Left lung (tissue), 10 donors: ENCODE data around the gene PTPRN2. TPM values are rescaled to one million over a fixed set of nuclear protein-coding genes. Genes with fewer than 3 reads are reported as not detected.
"Not testable (repeated sequence)": the region's sequence is repeated elsewhere in the genome, so short reads cannot be mapped to it uniquely, and the experiment has no call there.

ENCODE experiments used
- ATAC-seq: fragments of 200-7000 bp; cut with Tn5 transposase; one replicate; pipeline ENCODE4 v1.9.1; 2020; ENCODE audit warnings: moderate library complexity
- DNase-seq, 4 donors: peaks; one replicate each; pipeline ENCODE4 v3.0.0-alpha.2; 2013 to 2020
- H3K27ac ChIP-seq, 2 donors: fragments of 200-600 bp; sonication (generic) in 1 of 2; one replicate each; pipeline versions ENCODE4 v1.5.0 to v1.8.0; 2020 to 2021
- H3K27me3 ChIP-seq, 2 donors: fragments of 200-600 bp; sonication (generic) in 1 of 2; one replicate each; pipeline versions ENCODE4 v1.5.0 to v1.8.0; 2020 to 2021
- H3K36me3 ChIP-seq, 2 donors: fragments of 200-600 bp; sonication (generic) in 1 of 2; one replicate each; pipeline versions ENCODE4 v1.5.0 to v1.8.0; 2020 to 2021
- H3K4me1 ChIP-seq, 2 donors: fragments of 200-600 bp; one replicate each; pipeline ENCODE4 v1.8.0; 2021
- H3K4me3 ChIP-seq, 2 donors: fragments of 200-600 bp; sonication (generic) in 1 of 2; one replicate each; pipeline versions ENCODE4 v1.5.0 to v1.8.0; 2020 to 2021; ENCODE audit warnings: mild to moderate bottlenecking in 1 of 2
- H3K9me3 ChIP-seq, 2 donors: fragments of 200-600 bp; sonication (generic) in 1 of 2; one replicate each; pipeline versions ENCODE4 v1.5.0 to v1.8.0; 2020 to 2021
- CTCF ChIP-seq, 2 donors: fragments of 200-600 bp; sonication (generic) in 1 of 2; IDR thresholded peaks; one replicate each; pipeline versions ENCODE4 v1.5.0 to v1.8.0; 2021; ENCODE audit warnings: antibody characterized with exemption in 2 of 2
- intact Hi-C, 2 donors: fragments of 100-400 bp; cut with DNase I; formaldehyde crosslinking; loops; one replicate each; pipeline versions ENCODE4 v1.11.2 to v1.14.2; 2022
- polyA plus RNA-seq, 6 donors: library from polyadenylated mRNA; unstranded; fragments of 120-200 nt; gene quantifications; one replicate each; pipeline ENCODE4 v1.2.1, GENCODE V29; 2013; ENCODE audit not compliant: insufficient read length in 6 of 6
- total RNA-seq, 2 donors: library from RNA; stranded (reverse); fragmentation: NEBNext Ultra II Directional; extraction: Animal tissue kit (Norgen Biotek cat#: 25700); gene quantifications; one replicate each; pipeline ENCODE4 v1.2.1, GENCODE V29; 2021
- donor health status: DM: no; HTN: yes; CAD: no.
- donor health status: DM: no; HTN: no; CAD: no.

The PTPRN2 gene
- total and polyA plus RNA-seq, 8 donors: 4.0 to 7.8 (median 6.8) TPM

GRCh38 chr7:158381956-158382355, 205.7 kb downstream of the PTPRN2 start:
- no peak overlapping the region for H3K27ac ChIP-seq
- peaks cover 0 to 10% of the 10 kb centered on the region in 2 donors for H3K27me3 ChIP-seq
- no peaks in the 10 kb centered on the region for H3K4me1 ChIP-seq
- TF ChIP-seq CTCF (IDR thresholded peaks at IDR 0.05): no peak
- ATAC-seq (no peak), DNase-seq (no peak)
- no peaks in the 10 kb centered on the region for H3K36me3 ChIP-seq
- no peak overlapping the region for H3K4me3 ChIP-seq
- intact Hi-C loops: no loop called here
- peaks cover 0 to 2% of the 10 kb centered on the region in 2 donors for H3K9me3 ChIP-seq

GRCh38 chr7:158378978-158379377, 208.6 kb downstream of the PTPRN2 start:
- Histone ChIP-seq H3K27me3 (peaks cover 0 to 22% of the 10 kb centered on the region in 2 donors), H3K4me1 (no peaks in the 10 kb centered on the region), H3K4me3 (no peak overlapping the region), H3K9me3 (peaks cover 0 to 2% of the 10 kb centered on the region in 2 donors), H3K27ac (no peak overlapping the region), H3K36me3 (no peaks in the 10 kb centered on the region)
- peak in 1 of 4 donors; percentile 10 for DNase-seq
- TF ChIP-seq CTCF (IDR thresholded peaks at IDR 0.05): no peak
- intact Hi-C loops: no loop called here
- no peak for ATAC-seq

- peak; percentile 26 for ATAC-seq
Observed at GRCh38 chr7:158377800-158378623, 209.6 kb downstream of the PTPRN2 start.

GRCh38 chr7:158376839-158377186, 210.8 kb downstream of the PTPRN2 start:
- not testable (repeated sequence) for ATAC-seq, H3K27ac ChIP-seq

More at GRCh38 chr7:158377800-158378623, 209.6 kb downstream of the PTPRN2 start:
- no peak for TF ChIP-seq CTCF (IDR thresholded peaks at IDR 0.05)
- intact Hi-C loops: no loop called here
- peak in 1 of 4 donors; percentile 14 for DNase-seq
- peaks cover 0 to 2% of the 10 kb centered on the region in 2 donors for H3K9me3 ChIP-seq
- no peaks in the 10 kb centered on the region for H3K36me3 ChIP-seq
- no peaks in the 10 kb centered on the region for H3K4me1 ChIP-seq
- no peak overlapping the region for H3K27ac ChIP-seq
- H3K27me3 ChIP-seq: peaks cover 0 to 31% of the 10 kb centered on the region in 2 donors
- no peak overlapping the region for H3K4me3 ChIP-seq

GRCh38 chr7:158376146-158376838, 211.3 kb downstream of the PTPRN2 start:
- intact Hi-C loops, H3K4me1 ChIP-seq, H3K9me3 ChIP-seq, H3K36me3 ChIP-seq, H3K27ac ChIP-seq, ATAC-seq, H3K4me3 ChIP-seq, DNase-seq: not testable (repeated sequence)
- peaks cover 0 to 24% of the 10 kb centered on the region in 2 donors for H3K27me3 ChIP-seq

More at GRCh38 chr7:158376839-158377186, 210.8 kb downstream of the PTPRN2 start:
- H3K4me3 ChIP-seq, H3K4me1 ChIP-seq, DNase-seq, intact Hi-C loops, H3K36me3 ChIP-seq, H3K9me3 ChIP-seq: not testable (repeated sequence)
- H3K27me3 ChIP-seq: peaks cover 0 to 26% of the 10 kb centered on the region in 2 donors

- ATAC-seq: no peak
- TF ChIP-seq CTCF (IDR thresholded peaks at IDR 0.05): no peak
- intact Hi-C loops: no loop called here
Observed at GRCh38 chr7:158375034-158375433, 212.6 kb downstream of the PTPRN2 start.

More at GRCh38 chr7:158375034-158375433, 212.6 kb downstream of the PTPRN2 start:
- peaks cover 0 to 24% of the 10 kb centered on the region in 2 donors for H3K27me3 ChIP-seq
- no peak for DNase-seq
- no peak overlapping the region for H3K27ac ChIP-seq
- H3K36me3 ChIP-seq: no peaks in the 10 kb centered on the region
- no peak overlapping the region for H3K4me3 ChIP-seq
- H3K9me3 ChIP-seq: no peaks in the 10 kb centered on the region
- H3K4me1 ChIP-seq: no peaks in the 10 kb centered on the region
